IPS-18a (cell line): Measurements from ENCODE around the gene ARHGAP6.

ENCODE experiments used
- H3K27ac ChIP-seq: one replicate; pipeline ENCODE4 v1.5.1; 2013; ENCODE audit warnings: low read length
- H3K27me3 ChIP-seq: one replicate; pipeline ENCODE4 v1.6.1; 2013; ENCODE audit warnings: mild to moderate bottlenecking, low read length; ENCODE audit not compliant: control insufficient read depth, insufficient read depth
- H3K36me3 ChIP-seq: one replicate; pipeline ENCODE4 v1.6.1; 2013; ENCODE audit warnings: low read depth, low read length; ENCODE audit not compliant: control insufficient read depth
- H3K4me1 ChIP-seq: one replicate; pipeline ENCODE4 v1.6.1; 2013; ENCODE audit warnings: low read depth, low read length; ENCODE audit not compliant: control insufficient read depth
- H3K4me3 ChIP-seq: one replicate; pipeline ENCODE4 v1.5.1; 2013; ENCODE audit warnings: low read length
- H3K9ac ChIP-seq: one replicate; pipeline ENCODE4 v1.6.1; 2013; ENCODE audit warnings: mild to moderate bottlenecking, low read length, moderate library complexity
- H3K9me3 ChIP-seq: one replicate; pipeline ENCODE4 v1.6.1; 2013; ENCODE audit warnings: low read depth, low read length; ENCODE audit not compliant: control insufficient read depth

Gene ARHGAP6

GRCh38 chrX:11419102-11419501 lies 246.6 kb downstream of the ARHGAP6 start:
- Histone ChIP-seq H3K36me3 (no peaks in the 10 kb centered on the region), H3K4me1 (no peaks in the 10 kb centered on the region), H3K27ac (no peak overlapping the region), H3K4me3 (no peak overlapping the region), H3K9ac (no peak overlapping the region), H3K27me3 (no peaks in the 10 kb centered on the region), H3K9me3 (no peaks in the 10 kb centered on the region)

GRCh38 chrX:11416600-11416999 lies 249.1 kb downstream of the ARHGAP6 start:
- no peak overlapping the region for H3K4me3 ChIP-seq
- no peak overlapping the region for H3K27ac ChIP-seq
- no peak overlapping the region for H3K9ac ChIP-seq
- H3K4me1 ChIP-seq = no peaks in the 10 kb centered on the region
- H3K36me3 ChIP-seq = no peaks in the 10 kb centered on the region
- no peaks in the 10 kb centered on the region for H3K27me3 ChIP-seq
- H3K9me3 ChIP-seq = no peaks in the 10 kb centered on the region

DNA sequence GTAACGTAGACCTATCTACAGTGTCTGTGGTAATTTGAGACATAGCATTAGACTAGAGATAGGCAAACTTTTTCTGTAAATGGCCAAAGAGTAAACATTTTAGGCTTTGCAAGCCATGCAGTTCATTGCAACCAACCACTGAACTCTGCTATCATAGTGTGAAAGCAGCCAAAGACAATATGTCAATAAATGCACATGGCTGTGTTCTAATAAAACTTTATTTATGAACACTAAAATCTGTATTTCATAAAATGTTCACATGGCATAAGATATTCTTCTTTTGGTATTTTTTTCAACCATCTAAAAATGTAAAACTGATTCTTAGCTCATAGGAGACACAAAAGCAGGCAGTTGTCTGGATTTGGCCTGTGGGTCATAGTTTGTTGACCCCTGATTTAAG lies 251.6 kb downstream of the ARHGAP6 start:
- no peaks in the 10 kb centered on the region for H3K27me3 ChIP-seq
- H3K27ac ChIP-seq = no peak overlapping the region
- no peaks in the 10 kb centered on the region for H3K4me1 ChIP-seq
- H3K9ac ChIP-seq = no peak overlapping the region
- no peaks in the 10 kb centered on the region for H3K36me3 ChIP-seq
- H3K9me3 ChIP-seq = no peaks in the 10 kb centered on the region
- no peak overlapping the region for H3K4me3 ChIP-seq

DNA sequence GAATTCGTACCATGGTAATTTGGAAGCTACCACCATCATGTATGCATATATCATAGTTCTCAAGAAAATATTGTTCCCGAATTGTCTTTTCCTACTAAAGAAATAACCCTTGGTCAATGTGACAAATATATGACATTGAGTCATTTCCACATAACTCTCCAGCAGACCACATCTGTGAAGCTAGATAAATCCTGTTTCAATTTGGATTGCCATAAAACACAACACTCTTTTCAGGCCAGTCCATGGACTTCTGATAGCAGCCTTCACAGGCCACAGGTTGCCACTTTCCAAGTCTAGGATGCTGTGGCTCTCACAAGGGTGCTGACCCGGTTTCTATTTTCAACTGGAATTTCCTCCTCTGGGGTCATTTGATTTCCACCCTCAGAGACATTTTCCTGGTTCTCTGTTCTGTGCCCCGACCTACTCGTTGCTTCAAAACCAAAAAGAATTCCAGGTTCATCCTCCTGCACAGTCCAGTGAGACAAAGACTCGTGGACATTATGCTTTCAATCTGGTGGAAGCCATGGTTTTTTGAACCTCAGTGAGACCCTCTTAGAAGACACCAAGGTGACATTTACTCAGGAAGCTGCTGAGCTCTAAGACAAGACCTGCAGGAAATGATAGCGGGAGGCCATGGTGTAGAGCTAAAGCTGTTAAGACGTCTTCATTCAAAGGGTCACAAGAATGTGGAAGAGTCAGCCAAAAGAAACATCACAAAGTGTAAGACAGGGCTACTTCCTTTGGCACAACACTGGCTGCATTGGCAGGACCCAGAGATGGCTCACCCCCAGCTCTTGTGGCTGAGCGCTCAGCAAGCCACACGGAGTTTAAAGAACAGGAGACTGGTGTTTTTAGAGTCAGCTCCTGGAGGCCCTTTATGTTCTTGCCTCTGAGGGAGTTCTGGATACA lies 252.8 kb downstream of the ARHGAP6 start:
- Histone ChIP-seq H3K9me3 (no peaks in the 10 kb centered on the region), H3K36me3 (no peaks in the 10 kb centered on the region), H3K4me3 (no peak overlapping the region), H3K27ac (no peak overlapping the region), H3K9ac (no peak overlapping the region), H3K4me1 (no peaks in the 10 kb centered on the region), H3K27me3 (no peaks in the 10 kb centered on the region)

DNA sequence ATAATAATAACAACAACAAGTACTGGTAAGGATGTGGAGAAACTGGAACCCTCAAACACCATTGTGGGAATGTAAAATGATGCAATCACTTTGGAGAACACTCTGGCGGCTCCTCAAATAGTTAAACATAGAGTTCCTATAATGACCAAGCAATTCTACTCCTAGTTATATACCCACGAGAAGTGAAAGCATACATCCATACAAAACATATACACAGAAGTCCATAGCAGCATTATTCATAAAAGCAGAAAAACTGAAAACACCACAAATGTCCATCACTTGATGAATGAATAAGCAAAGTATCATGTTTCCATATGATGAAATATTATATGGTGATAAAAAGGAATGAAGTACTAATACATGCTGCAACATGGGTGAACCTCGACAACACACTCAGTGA lies 255.8 kb downstream of the ARHGAP6 start:
- no peaks in the 10 kb centered on the region for H3K9me3 ChIP-seq
- no peak overlapping the region for H3K27ac ChIP-seq
- no peak overlapping the region for H3K4me3 ChIP-seq
- H3K36me3 ChIP-seq = no peaks in the 10 kb centered on the region
- H3K9ac ChIP-seq = no peak overlapping the region
- H3K27me3 ChIP-seq = no peaks in the 10 kb centered on the region
- no peaks in the 10 kb centered on the region for H3K4me1 ChIP-seq

- no peaks in the 10 kb centered on the region for H3K27me3 ChIP-seq
- no peaks in the 10 kb centered on the region for H3K9me3 ChIP-seq
- H3K4me1 ChIP-seq = no peaks in the 10 kb centered on the region
- no peak overlapping the region for H3K27ac ChIP-seq
- no peaks in the 10 kb centered on the region for H3K36me3 ChIP-seq
- no peak overlapping the region for H3K9ac ChIP-seq
- H3K4me3 ChIP-seq = no peak overlapping the region
Observed at GRCh38 chrX:11408783-11409182, 256.9 kb downstream of the ARHGAP6 start.

GRCh38 chrX:11408109-11408405 lies 257.7 kb downstream of the ARHGAP6 start:
- Histone ChIP-seq H3K9ac (no peak overlapping the region), H3K27me3 (no peaks in the 10 kb centered on the region), H3K4me1 (no peaks in the 10 kb centered on the region), H3K27ac (no peak overlapping the region), H3K36me3 (no peaks in the 10 kb centered on the region), H3K4me3 (no peak overlapping the region), H3K9me3 (no peaks in the 10 kb centered on the region)

DNA sequence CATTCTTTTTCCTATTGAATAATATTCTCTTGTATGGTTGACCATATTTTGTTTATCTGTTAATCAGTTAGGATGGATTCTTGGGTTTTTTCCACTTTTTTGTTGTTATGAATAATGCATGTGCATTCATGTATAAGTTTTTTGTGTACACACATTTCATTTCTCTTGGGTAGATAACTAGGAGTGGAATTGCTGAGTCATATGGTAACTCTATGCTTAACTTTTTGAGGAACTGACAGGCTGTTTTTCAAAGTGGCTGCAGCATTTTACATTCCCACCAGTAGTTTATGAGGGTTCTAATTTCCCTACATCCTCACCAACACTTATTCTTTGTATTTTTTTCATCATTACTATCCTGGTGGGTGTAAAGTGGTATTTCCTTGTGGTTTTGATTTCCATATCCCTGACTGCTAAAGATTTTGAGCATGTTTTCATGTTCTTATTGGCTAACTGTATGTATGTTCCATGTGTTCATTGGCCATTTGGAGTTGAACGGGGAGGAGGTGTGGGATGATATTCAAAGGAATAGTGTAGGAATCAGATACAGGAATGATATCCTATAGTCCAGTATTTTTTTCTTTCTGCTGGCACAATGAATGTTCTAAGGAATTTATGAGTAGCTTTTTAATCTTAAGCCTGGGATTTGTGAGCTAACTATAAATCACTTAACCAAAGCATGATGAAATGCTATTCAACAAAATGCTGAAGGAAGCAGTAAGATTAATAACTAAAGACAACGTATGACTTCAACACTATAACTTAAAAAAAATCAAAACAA lies 258.2 kb downstream of the ARHGAP6 start:
- Histone ChIP-seq H3K9ac (no peak overlapping the region), H3K27ac (no peak overlapping the region), H3K4me3 (no peak overlapping the region), H3K27me3 (no peaks in the 10 kb centered on the region), H3K36me3 (no peaks in the 10 kb centered on the region), H3K9me3 (no peaks in the 10 kb centered on the region), H3K4me1 (no peaks in the 10 kb centered on the region)

DNA sequence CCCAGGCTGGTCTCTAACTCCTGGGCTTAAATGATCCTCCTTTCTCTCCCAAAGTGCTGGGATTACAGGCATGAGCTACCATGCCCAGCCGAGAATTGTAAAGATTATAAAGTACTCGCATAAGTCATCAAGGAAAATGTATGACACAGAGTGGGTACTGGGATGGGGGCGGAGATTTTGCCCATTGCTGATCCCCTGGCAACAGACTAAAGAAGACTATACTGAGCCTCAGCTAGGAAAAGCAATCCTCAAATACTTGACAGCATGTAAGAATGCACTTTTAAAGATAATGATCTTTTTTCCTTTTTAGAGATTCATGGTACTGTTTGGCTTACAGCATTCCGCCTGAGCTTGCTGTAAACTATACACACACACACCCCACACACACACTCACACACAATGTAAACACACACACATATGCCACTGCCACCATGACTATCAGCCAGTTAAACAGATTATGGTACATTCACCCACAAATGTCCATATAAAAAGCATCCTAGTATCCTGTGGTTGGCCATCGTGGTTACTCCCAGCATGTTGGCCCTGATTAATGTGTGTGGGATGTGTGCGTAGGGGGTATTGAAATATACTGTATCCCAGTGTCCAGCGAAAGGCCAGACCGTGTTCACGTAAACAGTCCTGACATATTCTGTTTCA lies 259.5 kb downstream of the ARHGAP6 start:
- no peaks in the 10 kb centered on the region for H3K27me3 ChIP-seq
- no peak overlapping the region for H3K9ac ChIP-seq
- H3K9me3 ChIP-seq = no peaks in the 10 kb centered on the region
- no peaks in the 10 kb centered on the region for H3K36me3 ChIP-seq
- no peak overlapping the region for H3K27ac ChIP-seq
- H3K4me1 ChIP-seq = no peaks in the 10 kb centered on the region
- no peak overlapping the region for H3K4me3 ChIP-seq

DNA sequence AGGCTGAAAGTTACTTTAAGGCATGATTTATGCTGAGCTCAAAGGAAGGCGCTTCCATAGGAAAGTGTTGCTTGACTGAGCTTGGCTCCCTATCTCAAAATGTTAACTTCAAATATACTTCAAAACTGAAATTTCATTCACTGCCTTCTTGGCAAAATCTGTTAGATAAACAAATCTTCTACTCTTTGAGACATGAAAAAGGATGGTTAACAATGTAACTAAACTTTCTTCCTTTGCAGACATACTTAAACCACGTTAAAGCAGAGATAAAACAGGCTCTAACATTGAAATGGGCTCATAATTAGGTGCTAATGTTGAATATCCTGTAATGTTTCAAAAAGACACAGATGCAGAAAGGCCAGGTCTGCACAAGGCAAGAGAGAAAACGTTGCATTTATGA lies 262.1 kb downstream of the ARHGAP6 start:
- H3K27me3 ChIP-seq = no peaks in the 10 kb centered on the region
- no peaks in the 10 kb centered on the region for H3K36me3 ChIP-seq
- no peak overlapping the region for H3K4me3 ChIP-seq
- no peaks in the 10 kb centered on the region for H3K9me3 ChIP-seq
- no peak overlapping the region for H3K27ac ChIP-seq
- H3K9ac ChIP-seq = no peak overlapping the region
- no peaks in the 10 kb centered on the region for H3K4me1 ChIP-seq

DNA sequence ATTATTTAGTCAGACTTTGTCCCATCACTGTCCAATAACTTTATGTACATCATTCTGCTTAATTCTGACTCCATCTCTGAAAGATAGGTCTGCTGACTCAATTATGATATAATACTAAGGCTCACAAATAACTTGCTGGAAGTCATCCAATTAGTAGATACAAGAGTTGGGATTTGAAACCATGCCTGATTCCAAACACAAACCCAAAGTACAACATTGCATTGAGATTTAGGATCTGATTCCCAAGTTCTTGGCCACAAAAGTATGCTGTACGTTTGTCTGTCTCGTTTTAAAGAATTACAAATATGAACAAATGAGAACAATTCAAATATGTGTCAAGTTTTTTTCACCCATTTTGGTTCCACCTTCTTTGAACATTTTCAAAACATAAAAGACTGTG lies 263.8 kb downstream of the ARHGAP6 start:
- H3K4me1 ChIP-seq = no peaks in the 10 kb centered on the region
- H3K36me3 ChIP-seq = no peaks in the 10 kb centered on the region
- no peaks in the 10 kb centered on the region for H3K9me3 ChIP-seq
- no peak overlapping the region for H3K4me3 ChIP-seq
- H3K9ac ChIP-seq = no peak overlapping the region
- H3K27ac ChIP-seq = no peak overlapping the region
- H3K27me3 ChIP-seq = no peaks in the 10 kb centered on the region
